ENCODE results near the gene PDHX. TPM values are rescaled to one million over a fixed set of nuclear protein-coding genes. Genes with fewer than 3 reads are reported as not detected.
"Not testable (repeated sequence)": the region's sequence is repeated elsewhere in the genome, so short reads cannot be mapped to it uniquely, and the experiment has no call there.

PDHX gene
- total and polyA plus RNA-seq, 10 of the 15 experiments (the other 5 are each of a cell fraction or from before 2014, with no cell fraction given) = 14.5 to 41.9 (median 28.0) TPM

- BruUV-seq (replicated peaks) = no TSS peak
- ATAC-seq = no peak
- no peak overlapping the region for H3K4me3 ChIP-seq
- no peak overlapping the region for H3K4me2 ChIP-seq (ENCODE audit: control insufficient read depth, insufficient read depth)
- FAIRE-seq = no peak
- no peaks in the 10 kb centered on the region for H3K4me1 ChIP-seq (ENCODE audit: control insufficient read depth, insufficient read depth, low read length)
- ChIA-PET CTCF (interaction anchor here (1.0 kb wide), 1 partner anchor 8 kb away, joined by 3 read pairs; no protein-coding TSS in a partner anchor), RAD21 (ENCODE audit: unreplicated experiment) (interaction anchor here (1.3 to 2.0 kb wide), 3 partner anchors 8 to 14 kb away, joined by 3 to 8 read pairs (median 6); no protein-coding TSS in a partner anchor), SMC1A (ENCODE audit: uncharacterized antibody, unreplicated experiment) (interaction anchor here (1.4 to 2.5 kb wide), 2 partner anchors 8 to 14 kb away, joined by 9 read pairs; no protein-coding TSS in a partner anchor), POLR2A (no interaction called here)
- H3K9me3 ChIP-seq (replicated peaks; ENCODE audit: control insufficient read depth, insufficient read depth, low read length) = peaks cover 5% of the 10 kb centered on the region; the same call in 1 of the 3 replicates
- 97% methylated on average over 8 of the region's 8 CpGs for WGBS (ENCODE audit: insufficient coverage, insufficient replicate concordance, low lambda C conversion rate, missing lambda C conversion rate)
- H3K27ac ChIP-seq (ENCODE audit: control insufficient read depth, insufficient read depth) = no peak overlapping the region
- TF ChIP-seq, protein P1, sequence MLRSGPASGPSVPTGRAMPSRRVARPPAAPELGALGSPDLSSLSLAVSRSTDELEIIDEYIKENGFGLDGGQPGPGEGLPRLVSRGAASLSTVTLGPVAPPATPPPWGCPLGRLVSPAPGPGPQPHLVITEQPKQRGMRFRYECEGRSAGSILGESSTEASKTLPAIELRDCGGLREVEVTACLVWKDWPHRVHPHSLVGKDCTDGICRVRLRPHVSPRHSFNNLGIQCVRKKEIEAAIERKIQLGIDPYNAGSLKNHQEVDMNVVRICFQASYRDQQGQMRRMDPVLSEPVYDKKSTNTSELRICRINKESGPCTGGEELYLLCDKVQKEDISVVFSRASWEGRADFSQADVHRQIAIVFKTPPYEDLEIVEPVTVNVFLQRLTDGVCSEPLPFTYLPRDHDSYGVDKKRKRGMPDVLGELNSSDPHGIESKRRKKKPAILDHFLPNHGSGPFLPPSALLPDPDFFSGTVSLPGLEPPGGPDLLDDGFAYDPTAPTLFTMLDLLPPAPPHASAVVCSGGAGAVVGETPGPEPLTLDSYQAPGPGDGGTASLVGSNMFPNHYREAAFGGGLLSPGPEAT (IDR thresholded peaks at IDR 0.05; ENCODE audit: low read depth) = no peak
- H2AFZ ChIP-seq (ENCODE audit: control insufficient read depth, low read depth, low read length) = no peak overlapping the region
- no peak for DNase-seq (ENCODE audit: low read depth, low spot score)
- no peaks in the 10 kb centered on the region for H3K27me3 ChIP-seq (replicated peaks in 1 of 2; ENCODE audit: control insufficient read depth in 2 of 2, insufficient read depth in 2 of 2, low read length in 1 of 2)
- no peaks in the 10 kb centered on the region for H4K20me1 ChIP-seq (ENCODE audit: control insufficient read depth, insufficient read depth)
- in situ Hi-C loops (cut with MboI) (no loop called here), intact Hi-C loops (cut with micrococcal nuclease; ENCODE audit: unreplicated experiment) (no loop called here)
- no peaks in the 10 kb centered on the region for H3K36me3 ChIP-seq (ENCODE audit: control insufficient read depth in 2 of 2, insufficient read depth in 2 of 2, low read length in 1 of 2)
- H3K9ac ChIP-seq (ENCODE audit: control insufficient read depth, insufficient read depth, low read length) = no peak overlapping the region
- no peaks in the 10 kb centered on the region for H3K79me2 ChIP-seq (ENCODE audit: control insufficient read depth, insufficient read depth, low read length)
Observed at GRCh38 chr11:35021589-35021988, 105.2 kb downstream of the PDHX start.

GRCh38 chr11:35023940-35024339 lies 107.5 kb downstream of the PDHX start:
- POLR2A ChIA-PET; H3K9me3 ChIP-seq (replicated peaks; ENCODE audit: control insufficient read depth, insufficient read depth, low read length); ATAC-seq; CTCF ChIA-PET; H3K4me1 ChIP-seq (ENCODE audit: control insufficient read depth, insufficient read depth, low read length); FAIRE-seq; H4K20me1 ChIP-seq (ENCODE audit: control insufficient read depth, insufficient read depth); H3K79me2 ChIP-seq (ENCODE audit: control insufficient read depth, insufficient read depth, low read length); H3K27ac ChIP-seq (ENCODE audit: control insufficient read depth, insufficient read depth); H3K4me2 ChIP-seq (ENCODE audit: control insufficient read depth, insufficient read depth); H3K4me3 ChIP-seq; H3K27me3 ChIP-seq (replicated peaks in 1 of 2; ENCODE audit: control insufficient read depth in 2 of 2, insufficient read depth in 2 of 2, low read length in 1 of 2); DNase-seq (ENCODE audit: low read depth, low spot score); BruUV-seq (replicated peaks); RAD21 ChIA-PET (ENCODE audit: unreplicated experiment); H3K36me3 ChIP-seq (ENCODE audit: control insufficient read depth in 2 of 2, insufficient read depth in 2 of 2, low read length in 1 of 2); H2AFZ ChIP-seq (ENCODE audit: control insufficient read depth, low read depth, low read length); H3K9ac ChIP-seq (ENCODE audit: control insufficient read depth, insufficient read depth, low read length); intact Hi-C loops (cut with micrococcal nuclease; ENCODE audit: unreplicated experiment); in situ Hi-C loops (cut with MboI): not testable (repeated sequence)
- whole genome bisulfite sequencing (ENCODE audit: insufficient coverage, insufficient replicate concordance, low lambda C conversion rate, missing lambda C conversion rate) = 44% methylated on average over 3 of the region's 3 CpGs
- SMC1A ChIA-PET (ENCODE audit: uncharacterized antibody, unreplicated experiment) = interaction anchor here (1.6 kb wide), 1 partner anchor 12 kb away, joined by 5 read pairs; no protein-coding TSS in a partner anchor

- H3K9me3 ChIP-seq (replicated peaks; ENCODE audit: control insufficient read depth, insufficient read depth, low read length); DNase-seq (ENCODE audit: low read depth, low spot score); H2AFZ ChIP-seq (ENCODE audit: control insufficient read depth, low read depth, low read length); H3K4me3 ChIP-seq; H4K20me1 ChIP-seq (ENCODE audit: control insufficient read depth, insufficient read depth); H3K27me3 ChIP-seq (replicated peaks in 1 of 2; ENCODE audit: control insufficient read depth in 2 of 2, insufficient read depth in 2 of 2, low read length in 1 of 2); H3K36me3 ChIP-seq (ENCODE audit: control insufficient read depth in 2 of 2, insufficient read depth in 2 of 2, low read length in 1 of 2); POLR2A ChIA-PET; CTCF ChIA-PET; H3K4me2 ChIP-seq (ENCODE audit: control insufficient read depth, insufficient read depth); ATAC-seq; in situ Hi-C loops (cut with MboI); FAIRE-seq; H3K27ac ChIP-seq (ENCODE audit: control insufficient read depth, insufficient read depth); H3K9ac ChIP-seq (ENCODE audit: control insufficient read depth, insufficient read depth, low read length); H3K79me2 ChIP-seq (ENCODE audit: control insufficient read depth, insufficient read depth, low read length); intact Hi-C loops (cut with micrococcal nuclease; ENCODE audit: unreplicated experiment); BruUV-seq (replicated peaks): not testable (repeated sequence)
- RAD21 ChIA-PET (ENCODE audit: unreplicated experiment) = interaction anchor here (1.3 kb wide), 1 partner anchor 13 kb away, joined by 3 read pairs; no protein-coding TSS in a partner anchor
- SMC1A ChIA-PET (ENCODE audit: uncharacterized antibody, unreplicated experiment) = interaction anchor here (1.2 to 4.8 kb wide), 4 partner anchors 11 to 122 kb away, joined by 3 to 41 read pairs (median 16); no protein-coding TSS in a partner anchor
- 98% methylated on average over 3 of the region's 4 CpGs for WGBS (ENCODE audit: insufficient coverage, insufficient replicate concordance, low lambda C conversion rate, missing lambda C conversion rate)
- peaks cover 16% of the 10 kb centered on the region for H3K4me1 ChIP-seq (ENCODE audit: control insufficient read depth, insufficient read depth, low read length)
Observed at GRCh38 chr11:35028007-35028406, 111.6 kb downstream of the PDHX start.

Measured in GM12878 (cell line).